CD4-positive, alpha-beta T cell treated with Interleukin-12 subunit alpha and Interleukin-12 subunit beta, for 1 hour (primary cell): ENCODE measurements around the gene IL17D.
"Not testable (repeated sequence)": the region's sequence is repeated elsewhere in the genome, so short reads cannot be mapped to it uniquely, and the experiment has no call there.

Experiments used
- DNase-seq: peaks from one replicate; pipeline ENCODE4 v3.0.0-alpha.2; 2020

IL17D gene, protein sequence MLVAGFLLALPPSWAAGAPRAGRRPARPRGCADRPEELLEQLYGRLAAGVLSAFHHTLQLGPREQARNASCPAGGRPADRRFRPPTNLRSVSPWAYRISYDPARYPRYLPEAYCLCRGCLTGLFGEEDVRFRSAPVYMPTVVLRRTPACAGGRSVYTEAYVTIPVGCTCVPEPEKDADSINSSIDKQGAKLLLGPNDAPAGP

DNA sequence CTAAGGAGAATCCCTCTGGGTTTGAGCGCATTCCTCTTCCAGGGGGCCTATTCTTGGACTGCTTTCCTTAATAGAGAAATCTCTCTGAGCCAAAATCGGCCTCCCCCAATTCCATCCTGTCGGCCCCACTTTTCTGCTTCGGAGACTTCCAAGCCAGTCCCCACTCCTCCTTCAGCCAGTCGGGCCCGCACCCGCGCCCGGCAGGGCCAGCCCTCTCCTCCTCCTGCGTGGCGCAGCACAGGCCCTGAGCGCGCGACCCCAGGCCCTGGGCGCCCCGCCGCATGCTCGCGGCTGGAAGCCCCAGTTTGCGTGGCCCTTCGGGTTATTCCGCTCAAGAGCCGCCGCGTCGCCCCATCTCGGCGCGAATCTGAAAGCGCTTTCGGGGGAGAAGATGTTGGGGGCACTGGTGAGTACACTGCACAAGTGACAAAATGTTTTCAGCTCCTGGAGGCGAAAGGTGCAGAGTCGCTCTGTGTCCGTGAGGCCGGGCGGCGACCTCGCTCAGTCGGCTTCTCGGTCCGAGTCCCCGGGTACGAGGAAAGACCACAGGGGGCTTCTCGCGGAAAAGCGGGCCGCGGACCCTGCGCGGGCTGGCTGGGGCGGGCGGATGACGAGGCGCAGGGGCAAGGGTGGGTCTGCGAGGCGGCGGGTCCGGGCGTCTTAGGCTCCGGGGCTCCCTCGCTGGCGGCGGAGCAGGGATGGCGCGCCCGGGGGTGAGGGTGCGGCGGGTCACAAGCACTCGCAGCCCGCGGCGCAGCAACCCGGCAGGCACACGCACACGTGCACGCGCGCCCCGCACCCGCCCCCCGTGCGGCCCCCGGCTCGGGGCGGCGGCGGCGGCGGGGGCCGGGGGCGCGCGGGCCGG is at the start of gene IL17D:
TSS of gene IL17D (plus strand) at position 785 of the 865 bp plus-strand sequence. CDS start 303 bp downstream, outside the sequence.
- peak; percentile 32 for DNase-seq

GRCh38 chr13:20654156-20654555 is 49.3 kb upstream of the IL17D start:
- no peak for DNase-seq

- no peak for DNase-seq
Observed at GRCh38 chr13:20658451-20659040, 45.0 kb upstream of the IL17D start.

DNA sequence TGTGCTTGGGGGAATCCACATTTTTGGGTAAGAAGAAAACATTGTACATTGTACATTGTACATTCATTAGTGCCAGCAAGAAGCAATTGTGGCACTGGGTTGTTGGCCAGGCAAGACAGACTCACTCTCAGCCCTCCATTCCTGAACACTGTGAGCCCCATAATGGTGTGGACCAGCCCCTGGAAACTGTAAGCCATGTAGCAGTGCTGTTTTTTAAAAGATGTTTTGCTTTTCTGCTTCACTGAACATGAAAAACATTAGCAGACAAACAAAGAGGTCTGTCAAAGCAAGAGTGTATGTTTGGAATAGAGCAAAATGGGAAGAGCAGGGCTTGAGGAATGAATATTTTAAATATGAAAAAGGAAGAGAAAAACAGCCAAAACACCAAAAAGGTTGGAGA is 39.1 kb upstream of the IL17D start:
- DNase-seq = no peak

DNA sequence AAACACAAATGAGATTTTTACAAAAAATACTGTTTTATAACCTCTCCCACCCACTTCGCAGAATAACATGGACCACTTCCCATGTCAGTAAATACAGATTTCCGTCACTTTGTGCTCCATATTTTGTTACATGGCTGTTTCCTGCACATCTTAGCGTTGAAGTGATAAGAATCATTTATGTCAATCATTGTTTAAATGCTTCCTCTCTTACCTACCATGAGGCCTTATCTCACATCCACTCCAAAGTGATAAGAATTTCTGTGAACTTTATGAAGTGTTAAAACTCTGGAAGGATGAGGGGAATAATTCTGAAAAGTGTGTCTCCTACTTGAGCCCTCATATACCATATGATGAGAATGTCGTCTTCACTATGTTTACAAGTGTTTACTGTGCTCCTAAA is 36.6 kb upstream of the IL17D start:
- DNase-seq = no peak

DNA sequence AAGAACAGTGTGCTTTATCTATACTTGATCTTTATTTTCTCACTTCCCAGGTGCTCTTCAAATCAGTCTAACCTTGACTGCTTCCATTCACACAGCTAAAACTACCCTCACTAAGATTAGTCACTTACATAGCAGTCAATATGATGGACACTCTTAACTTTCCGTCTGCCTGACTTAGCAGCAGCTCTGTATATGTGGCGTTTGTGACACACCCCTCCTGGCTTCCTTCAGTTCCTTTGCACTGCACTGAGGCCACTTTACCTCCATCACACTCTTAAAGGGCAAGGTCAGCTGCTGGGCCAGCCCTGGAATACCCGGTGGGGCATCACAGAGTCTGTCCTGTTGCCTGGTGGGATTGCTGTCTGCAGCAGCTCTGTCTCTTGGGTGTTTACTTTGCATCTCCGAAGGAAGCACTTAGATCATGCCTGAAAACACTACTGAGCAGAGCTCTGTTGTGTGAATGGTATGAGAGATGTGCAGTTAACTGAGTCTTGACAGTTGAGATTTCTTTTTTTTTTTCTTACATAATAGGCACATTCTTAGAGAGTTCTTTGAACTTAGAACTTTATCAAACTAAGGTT is 35.6 kb upstream of the IL17D start:
- DNase-seq = no peak

- DNase-seq = peak; percentile 21
Observed at GRCh38 chr13:20669162-20669561, 34.3 kb upstream of the IL17D start.

- DNase-seq = no peak
Observed at GRCh38 chr13:20671789-20672188, 31.7 kb upstream of the IL17D start.

- DNase-seq = no peak
Observed at GRCh38 chr13:20672772-20673171, 30.7 kb upstream of the IL17D start.

GRCh38 chr13:20673715-20674114 is 29.8 kb upstream of the IL17D start:
- no peak for DNase-seq

DNA sequence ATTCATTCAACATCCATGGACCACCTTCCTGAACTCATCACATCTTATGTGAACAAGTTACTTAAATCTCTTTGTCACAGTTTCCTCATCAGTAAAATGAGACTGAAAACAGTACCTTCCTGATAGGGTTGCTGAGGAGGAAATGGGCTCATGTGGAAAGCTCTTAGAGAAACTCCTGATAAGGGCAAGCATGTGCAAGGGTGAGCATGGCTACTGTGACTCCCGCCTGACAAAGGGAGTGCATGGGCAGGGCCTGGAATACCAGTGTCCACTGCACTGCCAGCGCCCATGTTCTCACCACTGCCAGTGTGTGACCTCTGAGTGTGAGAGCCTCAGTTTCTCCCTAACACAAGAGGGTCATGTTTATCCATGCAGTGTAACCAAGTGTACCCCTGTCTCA is 27.3 kb upstream of the IL17D start:
- no peak for DNase-seq

- DNase-seq = not testable (repeated sequence)
Observed at GRCh38 chr13:20678606-20679005, 24.9 kb upstream of the IL17D start.

GRCh38 chr13:20679879-20680278 is 23.6 kb upstream of the IL17D start:
- DNase-seq = no peak

DNA sequence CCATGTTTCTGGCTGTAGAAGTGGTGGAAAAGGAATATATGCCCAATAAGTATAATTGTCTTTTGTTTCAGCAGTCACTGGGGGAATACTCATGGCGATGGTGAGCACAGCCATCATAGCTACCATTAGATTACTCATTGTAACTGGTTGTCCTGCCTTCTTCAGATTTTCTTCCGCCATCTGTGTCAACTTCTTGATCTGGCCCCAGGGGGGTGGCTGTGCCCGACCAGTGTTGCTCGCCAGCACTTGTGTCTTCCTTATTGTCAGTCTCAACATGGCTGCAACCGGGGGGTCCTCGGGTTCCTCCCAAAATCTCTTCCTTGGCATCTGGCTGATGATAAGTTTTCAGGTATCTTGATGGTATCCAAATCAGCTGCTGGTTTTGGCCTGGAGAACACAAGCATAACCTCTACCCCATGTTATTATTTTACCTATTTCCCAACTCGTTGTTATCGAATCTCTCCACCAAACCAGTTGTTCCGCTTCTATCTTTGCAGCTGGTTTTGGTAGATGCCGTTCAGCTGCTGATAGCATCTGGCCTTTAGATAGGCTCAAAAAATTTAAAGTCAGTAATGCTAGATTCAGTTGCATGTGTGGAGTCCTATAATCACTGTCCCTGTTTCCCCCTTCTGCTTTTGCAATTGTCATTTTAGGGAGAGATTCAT is 23.0 kb upstream of the IL17D start:
- no peak for DNase-seq

- not testable (repeated sequence) for DNase-seq
Observed at GRCh38 chr13:20681481-20681880, 22.0 kb upstream of the IL17D start.

- DNase-seq = no peak
Observed at GRCh38 chr13:20682061-20682460, 21.4 kb upstream of the IL17D start.

- DNase-seq = no peak
Observed at GRCh38 chr13:20684041-20684440, 19.5 kb upstream of the IL17D start.

DNA sequence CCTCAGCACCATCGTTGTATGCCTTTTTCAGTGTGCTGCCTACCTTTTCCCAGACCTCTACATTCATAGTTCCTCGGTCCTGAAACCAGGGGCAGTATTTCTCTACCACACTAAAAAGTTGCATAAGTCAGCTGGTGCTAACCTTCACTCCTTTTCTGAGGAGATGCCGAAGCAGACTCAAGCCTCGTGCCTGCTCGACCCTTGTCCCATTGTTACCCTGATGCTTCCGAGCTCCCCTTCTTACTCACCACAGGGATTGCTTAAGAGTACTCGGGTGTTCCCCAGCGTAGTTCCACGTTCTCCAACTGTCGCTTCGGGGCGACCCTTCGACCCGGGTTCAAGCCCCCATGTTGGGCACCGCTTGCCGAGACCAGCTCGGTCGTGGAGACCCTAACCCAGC is 19.0 kb upstream of the IL17D start:
- DNase-seq = no peak

DNA sequence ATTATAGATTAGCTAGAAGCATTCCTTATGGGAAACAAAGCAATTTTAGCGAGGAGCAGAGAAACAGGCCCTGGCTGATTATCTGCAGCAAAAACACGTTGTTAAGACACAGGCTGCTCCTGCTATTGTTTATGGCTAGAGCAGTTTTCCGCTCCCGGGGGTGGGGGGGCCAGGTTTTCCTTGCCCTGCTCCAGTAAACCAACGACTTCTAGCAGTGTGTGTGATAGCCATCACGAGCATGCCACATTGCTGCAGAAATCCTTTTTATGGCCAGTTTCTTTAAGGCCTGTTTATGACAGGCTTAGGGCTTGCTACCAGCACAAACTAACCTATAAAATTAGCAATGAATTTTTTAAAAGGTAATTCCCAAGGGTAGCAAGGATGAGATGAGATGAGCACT is 18.4 kb upstream of the IL17D start:
- DNase-seq = no peak

DNA sequence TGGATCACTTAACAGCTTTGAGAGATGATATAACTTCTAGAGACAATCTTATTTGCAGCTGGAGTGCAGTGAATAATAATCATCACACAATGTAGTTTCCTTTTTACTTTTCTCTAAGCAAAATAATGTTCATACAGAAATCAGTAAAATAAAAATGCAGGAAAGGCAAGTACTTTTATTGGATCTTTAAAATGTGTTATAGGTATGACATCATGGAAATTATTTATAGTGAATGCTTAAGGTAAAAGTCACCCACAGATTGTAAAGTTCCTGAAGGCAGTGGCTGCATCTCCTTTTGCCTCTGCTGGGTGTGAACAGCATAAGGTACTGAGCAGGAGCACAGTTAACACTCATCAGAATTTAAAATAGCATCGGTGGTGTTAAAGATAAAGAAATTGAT is 17.3 kb upstream of the IL17D start:
- no peak for DNase-seq

DNA sequence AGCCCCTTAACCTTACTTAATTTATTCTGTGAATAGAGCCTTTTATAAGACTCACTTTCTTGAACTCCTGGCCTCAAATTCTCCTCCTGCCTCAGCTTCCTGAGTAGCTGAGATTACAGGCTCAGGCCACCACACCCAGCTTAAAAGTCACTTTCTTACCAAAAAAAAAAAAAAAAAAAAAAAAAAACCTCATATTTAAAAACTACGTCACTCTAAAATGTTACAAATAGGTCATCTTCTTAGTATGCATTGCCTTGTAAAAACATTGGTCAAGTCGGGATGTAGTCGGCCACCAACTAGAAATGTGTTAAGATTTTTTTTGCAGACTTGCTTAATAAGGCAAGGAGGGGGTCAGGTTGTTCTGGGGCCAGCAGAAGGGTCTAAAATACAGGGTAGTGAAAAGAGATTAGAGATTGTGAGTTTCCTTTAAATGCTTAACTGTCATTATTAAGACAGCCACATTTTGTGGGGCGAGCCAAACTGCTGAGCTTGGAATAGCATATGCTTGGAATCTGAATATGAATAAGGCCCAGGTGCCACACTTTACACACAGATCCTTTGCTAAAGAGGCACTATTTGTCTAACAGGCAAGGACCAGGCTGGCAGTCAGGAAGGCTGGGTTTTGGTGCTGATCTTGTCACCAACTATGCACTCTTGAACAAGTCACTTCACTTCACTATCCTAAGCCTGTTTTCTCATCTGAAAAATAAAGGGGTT is 16.5 kb upstream of the IL17D start:
- no peak for DNase-seq

- DNase-seq = no peak
Observed at GRCh38 chr13:20689291-20689690, 14.2 kb upstream of the IL17D start.
